IPS-20b (cell line): ENCODE data around the gene SSBP3.

Source experiments
- H3K27ac ChIP-seq: one replicate; pipeline ENCODE4 v1.5.1; 2013; ENCODE audit warnings: low read length
- H3K27me3 ChIP-seq: 2 replicates; pipeline ENCODE4 v1.6.1; 2013; ENCODE audit warnings: mild to moderate bottlenecking, low read length, inconsistent platforms; ENCODE audit not compliant: insufficient read depth
- H3K36me3 ChIP-seq: 2 replicates; pipeline ENCODE4 v1.6.1; 2013; ENCODE audit warnings: low read depth, mild to moderate bottlenecking, inconsistent platforms, low read length, moderate library complexity; ENCODE audit not compliant: insufficient read depth
- H3K4me1 ChIP-seq: 2 replicates; pipeline ENCODE4 v1.6.1; 2013; ENCODE audit warnings: mild to moderate bottlenecking, control low read depth, inconsistent platforms, low read length, moderate library complexity; ENCODE audit not compliant: insufficient read depth
- H3K4me3 ChIP-seq: 2 replicates; pipeline ENCODE4 v1.5.1; 2013; ENCODE audit warnings: mild to moderate bottlenecking, low read length, inconsistent platforms
- H3K9ac ChIP-seq: 2 replicates; pipeline ENCODE4 v1.6.1; 2013; ENCODE audit warnings: low read depth, mild to moderate bottlenecking, inconsistent platforms, low read length, moderate library complexity
- H3K9me3 ChIP-seq: 2 replicates; pipeline ENCODE4 v1.6.1; 2013; ENCODE audit warnings: mild to moderate bottlenecking, low read depth, low read length, inconsistent platforms; ENCODE audit not compliant: insufficient read depth

SSBP3 gene

GRCh38 chr1:54272772-54273091, 133.5 kb downstream of the SSBP3 start:
- H3K9ac ChIP-seq = peak overlapping the region; percentile 30; the same call in 1 of the 2 replicates
- no peak overlapping the region for H3K27ac ChIP-seq
- no peaks in the 10 kb centered on the region for H3K27me3 ChIP-seq
- peaks cover 24% of the 10 kb centered on the region for H3K4me1 ChIP-seq
- H3K9me3 ChIP-seq = no peaks in the 10 kb centered on the region
- no peak overlapping the region for H3K4me3 ChIP-seq
- H3K36me3 ChIP-seq = peaks cover 13% of the 10 kb centered on the region; the same call in 1 of the 2 replicates

- H3K4me3 ChIP-seq = no peak overlapping the region
- peaks cover 24% of the 10 kb centered on the region for H3K4me1 ChIP-seq
- no peaks in the 10 kb centered on the region for H3K27me3 ChIP-seq
- H3K36me3 ChIP-seq = peaks cover 7% of the 10 kb centered on the region; the same call in 1 of the 2 replicates
- no peaks in the 10 kb centered on the region for H3K9me3 ChIP-seq
- H3K27ac ChIP-seq = no peak overlapping the region
- H3K9ac ChIP-seq = no peak overlapping the region
These were observed 134.1 kb downstream of the SSBP3 start for GRCh38 chr1:54272134-54272533.

GRCh38 chr1:54271341-54271740, 134.9 kb downstream of the SSBP3 start:
- no peaks in the 10 kb centered on the region for H3K9me3 ChIP-seq
- H3K9ac ChIP-seq = no peak overlapping the region
- H3K27ac ChIP-seq = no peak overlapping the region
- H3K27me3 ChIP-seq = no peaks in the 10 kb centered on the region
- peaks cover 24% of the 10 kb centered on the region for H3K4me1 ChIP-seq
- H3K36me3 ChIP-seq = no peaks in the 10 kb centered on the region
- no peak overlapping the region for H3K4me3 ChIP-seq

GRCh38 chr1:54270543-54270942, 135.7 kb downstream of the SSBP3 start:
- Histone ChIP-seq H3K27me3 (no peaks in the 10 kb centered on the region), H3K9ac (no peak overlapping the region), H3K4me1 (peaks cover 24% of the 10 kb centered on the region), H3K4me3 (no peak overlapping the region), H3K36me3 (no peaks in the 10 kb centered on the region), H3K9me3 (no peaks in the 10 kb centered on the region), H3K27ac (no peak overlapping the region)

GRCh38 chr1:54268762-54269297, 137.4 kb downstream of the SSBP3 start:
- no peaks in the 10 kb centered on the region for H3K9me3 ChIP-seq
- no peaks in the 10 kb centered on the region for H3K27me3 ChIP-seq
- H3K27ac ChIP-seq = no peak overlapping the region
- H3K9ac ChIP-seq = no peak overlapping the region
- peaks cover 18% of the 10 kb centered on the region for H3K4me1 ChIP-seq
- no peaks in the 10 kb centered on the region for H3K36me3 ChIP-seq
- no peak overlapping the region for H3K4me3 ChIP-seq

- Histone ChIP-seq H3K27me3 (no peaks in the 10 kb centered on the region), H3K9me3 (no peaks in the 10 kb centered on the region), H3K27ac (no peak overlapping the region), H3K36me3 (no peaks in the 10 kb centered on the region), H3K4me3 (no peak overlapping the region), H3K4me1 (peaks cover 10% of the 10 kb centered on the region; the same call in 1 of the 2 replicates), H3K9ac (no peak overlapping the region)
These were observed 138.1 kb downstream of the SSBP3 start for GRCh38 chr1:54267815-54268761.

- no peak overlapping the region for H3K4me3 ChIP-seq
- no peak overlapping the region for H3K9ac ChIP-seq
- H3K27me3 ChIP-seq = no peaks in the 10 kb centered on the region
- H3K4me1 ChIP-seq = no peaks in the 10 kb centered on the region
- no peak overlapping the region for H3K27ac ChIP-seq
- no peaks in the 10 kb centered on the region for H3K36me3 ChIP-seq
- H3K9me3 ChIP-seq = no peaks in the 10 kb centered on the region
These were observed 139.3 kb downstream of the SSBP3 start for GRCh38 chr1:54266908-54267307.

- no peak overlapping the region for H3K27ac ChIP-seq
- no peak overlapping the region for H3K4me3 ChIP-seq
- H3K36me3 ChIP-seq = no peaks in the 10 kb centered on the region
These were observed 140.0 kb downstream of the SSBP3 start for GRCh38 chr1:54266195-54266594.

GRCh38 chr1:54265659-54266058, 140.5 kb downstream of the SSBP3 start:
- Histone ChIP-seq H3K4me3 (no peak overlapping the region), H3K4me1 (no peaks in the 10 kb centered on the region), H3K27ac (no peak overlapping the region), H3K27me3 (no peaks in the 10 kb centered on the region), H3K9me3 (no peaks in the 10 kb centered on the region), H3K36me3 (no peaks in the 10 kb centered on the region), H3K9ac (no peak overlapping the region)

More at GRCh38 chr1:54266195-54266594, 140.0 kb downstream of the SSBP3 start:
- H3K9me3 ChIP-seq = no peaks in the 10 kb centered on the region
- H3K4me1 ChIP-seq = no peaks in the 10 kb centered on the region
- H3K9ac ChIP-seq = no peak overlapping the region
- H3K27me3 ChIP-seq = no peaks in the 10 kb centered on the region

- H3K4me1 ChIP-seq = no peaks in the 10 kb centered on the region
These were observed 141.1 kb downstream of the SSBP3 start for GRCh38 chr1:54265126-54265525.

GRCh38 chr1:54263601-54264226, 142.5 kb downstream of the SSBP3 start:
- Histone ChIP-seq H3K9me3 (no peaks in the 10 kb centered on the region), H3K27me3 (no peaks in the 10 kb centered on the region), H3K27ac (no peak overlapping the region), H3K4me1 (no peaks in the 10 kb centered on the region), H3K9ac (no peak overlapping the region), H3K4me3 (no peak overlapping the region), H3K36me3 (no peaks in the 10 kb centered on the region)

More at GRCh38 chr1:54265126-54265525, 141.1 kb downstream of the SSBP3 start:
- H3K36me3 ChIP-seq = no peaks in the 10 kb centered on the region
- no peaks in the 10 kb centered on the region for H3K9me3 ChIP-seq
- H3K4me3 ChIP-seq = no peak overlapping the region
- H3K27me3 ChIP-seq = no peaks in the 10 kb centered on the region
- H3K27ac ChIP-seq = no peak overlapping the region
- H3K9ac ChIP-seq = no peak overlapping the region
